Trophoblast cell (in vitro differentiated cells and primary cell): ENCODE results near the gene PRR33.

Source experiments
- DNase-seq, 2 donors: peaks; one replicate each; pipeline ENCODE4 v3.0.0-alpha.2; 2016
- H2AFZ ChIP-seq: 2 replicates; pipeline ENCODE4 v1.6.1; 2013; ENCODE audit warnings: low read length, moderate library complexity, mild to moderate bottlenecking; ENCODE audit not compliant: insufficient read depth, poor library complexity
- H2AK5ac ChIP-seq: 2 replicates; pipeline ENCODE4 v1.6.1; 2013; ENCODE audit warnings: mild to moderate bottlenecking, low read length
- H2BK120ac ChIP-seq: 2 replicates; pipeline ENCODE4 v1.6.1; 2013; ENCODE audit warnings: low read length, mild to moderate bottlenecking, moderate library complexity; ENCODE audit not compliant: insufficient read depth, poor library complexity
- H2BK12ac ChIP-seq: 2 replicates; pipeline ENCODE4 v1.6.1; 2013; ENCODE audit warnings: mild to moderate bottlenecking, low read length, moderate library complexity
- H2BK5ac ChIP-seq: 2 replicates; pipeline ENCODE4 v1.6.1; 2013; ENCODE audit warnings: low read length, low read depth, moderate library complexity, mild to moderate bottlenecking; ENCODE audit not compliant: poor library complexity
- H3K14ac ChIP-seq: 2 replicates; pipeline ENCODE4 v1.6.1; 2013; ENCODE audit warnings: mild to moderate bottlenecking, low read length
- H3K18ac ChIP-seq: 2 replicates; pipeline ENCODE4 v1.6.1; 2013; ENCODE audit warnings: mild to moderate bottlenecking, low read length
- H3K23ac ChIP-seq: 2 replicates; pipeline ENCODE4 v1.6.1; 2013; ENCODE audit warnings: low read length
- H3K27ac ChIP-seq: 2 replicates; pipeline ENCODE4 v1.5.1; 2013; ENCODE audit warnings: low read depth, mild to moderate bottlenecking, inconsistent platforms, low read length, moderate library complexity
- H3K27me3 ChIP-seq: 2 replicates; pipeline ENCODE4 v1.6.1; 2013; ENCODE audit warnings: inconsistent platforms, mild to moderate bottlenecking, low read length, moderate library complexity; ENCODE audit not compliant: insufficient read depth
- H3K36me3 ChIP-seq, 2 experiments: 1 replicate in 1 of 2; 2 replicates in 1 of 2; pipeline ENCODE4 v1.6.1; 2013; ENCODE audit warnings: low read length in 2 of 2, mild to moderate bottlenecking in 2 of 2, moderate library complexity in 1 of 2; ENCODE audit not compliant: insufficient read depth in 2 of 2, control insufficient read depth in 1 of 2
- H3K4ac ChIP-seq: 2 replicates; pipeline ENCODE4 v1.6.1; 2013; ENCODE audit warnings: low read depth, mild to moderate bottlenecking, low read length, moderate library complexity
- H3K4me1 ChIP-seq, 2 experiments: 1 replicate in 1 of 2; 2 replicates in 1 of 2; pipeline ENCODE4 v1.6.1; 2013; ENCODE audit warnings: low read length in 2 of 2, mild to moderate bottlenecking in 2 of 2, moderate library complexity in 1 of 2; ENCODE audit not compliant: insufficient read depth in 2 of 2, control insufficient read depth in 1 of 2
- H3K4me2 ChIP-seq: 2 replicates; pipeline ENCODE4 v1.6.1; 2013; ENCODE audit warnings: inconsistent platforms, mild to moderate bottlenecking, low read length, moderate library complexity
- H3K4me3 ChIP-seq: 2 replicates; pipeline ENCODE4 v1.5.1; 2013; ENCODE audit warnings: mild to moderate bottlenecking, low read depth, low read length, inconsistent platforms
- H3K79me1 ChIP-seq: one replicate; pipeline ENCODE4 v1.6.1; 2013; ENCODE audit warnings: low read length
- H3K79me2 ChIP-seq: 2 replicates; pipeline ENCODE4 v1.6.1; 2013; ENCODE audit warnings: low read length, mild to moderate bottlenecking; ENCODE audit not compliant: control insufficient read depth, insufficient read depth, poor library complexity
- H3K9ac ChIP-seq: 2 replicates; pipeline ENCODE4 v1.6.1; 2013; ENCODE audit warnings: mild to moderate bottlenecking, low read length
- H3K9me3 ChIP-seq: 2 replicates; pipeline ENCODE4 v1.6.1; 2013; ENCODE audit warnings: low read depth, mild to moderate bottlenecking, control low read depth, inconsistent platforms, low read length; ENCODE audit not compliant: insufficient read depth
- H4K12ac ChIP-seq: 2 replicates; pipeline ENCODE4 v1.6.1; 2013; ENCODE audit warnings: low read depth, mild to moderate bottlenecking, low read length, moderate library complexity
- H4K8ac ChIP-seq: 2 replicates; pipeline ENCODE4 v1.6.1; 2013; ENCODE audit warnings: low read depth, mild to moderate bottlenecking, low read length, moderate library complexity
- H4K91ac ChIP-seq: one replicate; pipeline ENCODE4 v1.6.1; 2013; ENCODE audit warnings: low read depth, mild to moderate bottlenecking, low read length, moderate library complexity
- WGBS: extraction: QIAGEN DNeasy Blood & Tissue Kit; methylation state at CpG from one replicate; pipeline ENCODE4 v1.1.7; 2013; ENCODE audit warnings: missing lambda C conversion rate; ENCODE audit not compliant: insufficient read length, insufficient coverage; ENCODE audit errors: extremely low coverage; 5-methylcytosine and 5-hydroxymethylcytosine counted together

The PRR33 gene

DNA sequence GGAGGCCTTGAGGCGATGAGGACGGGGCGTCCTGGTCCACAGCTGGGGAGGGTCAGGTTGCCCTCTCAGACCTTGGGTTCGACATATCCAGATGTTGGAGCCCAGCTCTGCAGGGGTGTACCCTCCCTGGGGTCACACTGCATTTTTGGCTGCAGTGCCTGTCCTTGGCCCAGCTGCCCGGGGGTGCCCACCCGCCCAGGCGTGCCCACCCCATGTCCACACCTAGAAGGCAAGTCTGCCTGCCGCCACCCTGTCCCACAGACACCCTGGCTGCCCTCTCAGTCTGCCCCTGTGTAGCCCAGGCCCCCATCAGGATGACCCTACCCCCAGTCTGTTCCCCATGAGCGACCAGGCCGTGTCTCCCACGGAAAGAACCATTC, 35.8 kb downstream of the PRR33 start:
- Histone ChIP-seq H2BK5ac (no peak overlapping the region), H3K36me3 (no peaks in the 10 kb centered on the region), H3K18ac (no peak overlapping the region), H2BK12ac (no peak overlapping the region), H2BK120ac (no peak overlapping the region), H2AK5ac (peak overlapping the region; percentile 32), H3K79me2 (no peaks in the 10 kb centered on the region), H4K8ac (no peak overlapping the region), H3K27ac (no peak overlapping the region), H3K27me3 (no peaks in the 10 kb centered on the region), H4K91ac (no peak overlapping the region), H3K4me2 (no peak overlapping the region), H3K9me3 (no peaks in the 10 kb centered on the region), H3K23ac (no peak overlapping the region), H3K4ac (no peak overlapping the region), H3K9ac (no peak overlapping the region), H3K79me1 (peaks cover 3% of the 10 kb centered on the region), H3K4me1 (peaks cover 4 to 5% of the 10 kb centered on the region in 2 experiments), H3K4me3 (no peak overlapping the region), H2AFZ (no peak overlapping the region), H3K14ac (no peak overlapping the region), H4K12ac (no peak overlapping the region)
- DNase-seq = no peak
- no CpG with 5 or more reads among the region's 11 CpGs for WGBS

DNA sequence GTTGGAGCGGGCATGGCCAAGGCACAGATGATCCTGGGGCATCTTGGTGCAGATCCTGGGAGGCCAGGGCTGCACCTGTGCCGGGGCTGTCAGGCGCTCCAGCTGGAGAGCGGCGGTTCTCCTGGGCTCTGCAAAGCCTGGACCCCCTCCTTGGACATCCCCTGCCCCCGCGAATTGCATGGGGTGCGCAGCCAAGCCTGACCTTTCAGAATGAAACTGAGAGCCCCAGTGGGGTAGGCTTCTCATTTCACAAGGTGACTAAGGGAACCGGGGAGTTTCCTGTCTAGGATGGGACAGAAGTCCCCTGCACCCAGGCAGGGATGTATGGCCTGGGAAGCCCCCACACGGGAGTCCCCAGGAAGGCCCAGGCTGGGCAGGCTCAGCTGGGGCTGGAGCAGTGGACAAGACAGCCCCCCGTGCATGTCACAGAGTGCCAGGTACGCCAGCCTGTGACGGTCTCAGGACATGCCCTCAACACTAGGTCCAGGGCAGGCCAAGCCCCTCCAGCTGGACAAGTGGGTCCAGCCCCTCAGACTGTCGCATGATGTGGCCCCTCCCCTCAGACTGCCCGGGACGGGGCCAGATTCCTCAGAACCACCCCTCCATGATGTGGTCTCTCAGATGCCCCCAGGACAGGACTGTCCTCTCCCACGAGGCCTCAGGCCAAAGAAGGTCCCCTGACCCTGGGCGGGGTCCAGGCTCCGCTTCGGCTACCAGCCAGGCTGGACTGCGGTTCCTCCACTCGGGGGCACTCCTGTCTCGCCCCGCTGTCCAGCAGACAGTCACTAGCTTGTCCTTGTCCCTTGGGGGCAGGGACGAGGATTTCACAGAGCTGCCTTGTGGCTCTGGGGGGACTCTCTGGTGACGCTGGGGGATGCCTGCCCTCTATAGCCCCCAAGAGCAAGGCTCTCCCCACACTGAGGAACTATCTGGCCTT, 36.5 kb downstream of the PRR33 start:
- no peaks in the 10 kb centered on the region for H3K36me3 ChIP-seq
- H3K4me1 ChIP-seq = peaks cover 7 to 9% of the 10 kb centered on the region in 2 experiments
- WGBS = no CpG with 5 or more reads among the region's 26 CpGs
- no peak overlapping the region for H2BK120ac ChIP-seq
- no peaks in the 10 kb centered on the region for H3K79me2 ChIP-seq
- H3K9ac ChIP-seq = no peak overlapping the region
- no peak overlapping the region for H2BK12ac ChIP-seq
- H3K9me3 ChIP-seq = no peaks in the 10 kb centered on the region
- H3K27me3 ChIP-seq = no peaks in the 10 kb centered on the region
- H3K4ac ChIP-seq = no peak overlapping the region
- H3K14ac ChIP-seq = no peak overlapping the region
- no peak overlapping the region for H3K4me2 ChIP-seq
- H2AK5ac ChIP-seq = peak overlapping the region; percentile 32
- H3K27ac ChIP-seq = no peak overlapping the region
- H2BK5ac ChIP-seq = no peak overlapping the region
- peaks cover 5% of the 10 kb centered on the region for H3K79me1 ChIP-seq
- H3K18ac ChIP-seq = no peak overlapping the region
- H4K12ac ChIP-seq = no peak overlapping the region
- H4K8ac ChIP-seq = no peak overlapping the region
- no peak overlapping the region for H4K91ac ChIP-seq
- DNase-seq = no peak
- H2AFZ ChIP-seq = no peak overlapping the region
- no peak overlapping the region for H3K4me3 ChIP-seq
- no peak overlapping the region for H3K23ac ChIP-seq

DNA sequence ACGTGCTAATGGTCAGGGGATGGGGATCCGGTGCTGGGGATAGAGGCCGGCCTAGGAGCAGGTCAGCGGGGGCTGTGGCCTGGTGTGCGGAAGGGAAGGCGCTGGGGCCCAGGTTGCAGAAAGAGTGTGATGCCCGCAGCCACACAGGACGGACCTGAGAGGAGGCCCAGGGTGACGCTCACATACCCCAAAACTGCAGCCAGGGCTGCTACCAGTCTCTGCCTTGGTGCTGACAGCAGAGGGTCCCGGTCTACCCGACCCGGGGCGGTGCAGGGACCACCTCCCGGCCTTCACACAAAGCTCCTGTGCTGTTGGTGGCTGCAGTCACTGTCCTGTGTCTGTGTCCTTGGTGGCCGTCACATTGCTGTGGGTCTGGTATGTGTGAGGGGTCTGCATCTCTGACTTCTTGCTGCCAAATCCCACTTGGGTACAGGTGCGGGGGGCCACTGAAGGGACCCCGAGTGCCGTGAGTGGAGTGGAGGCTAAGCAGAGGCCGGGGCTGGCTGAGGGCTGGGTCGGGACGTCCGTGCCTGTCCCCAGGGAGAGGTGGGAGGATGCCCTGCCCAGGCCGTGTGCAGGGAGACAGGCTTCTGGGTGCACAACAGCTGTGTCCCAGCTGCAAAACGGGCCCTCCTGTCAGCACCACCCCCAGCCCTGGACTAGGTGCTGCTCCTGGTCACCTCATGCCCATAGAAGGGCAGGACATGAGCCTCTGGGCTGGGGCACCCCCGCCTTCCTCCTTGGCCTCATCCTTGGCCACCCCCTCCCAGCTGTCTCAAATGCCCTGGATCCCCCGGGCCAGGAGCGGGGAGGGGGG, 37.4 kb downstream of the PRR33 start:
- no peaks in the 10 kb centered on the region for H3K79me2 ChIP-seq
- no peak overlapping the region for H4K12ac ChIP-seq
- no peak overlapping the region for H2BK120ac ChIP-seq
- DNase-seq = no peak
- H2AK5ac ChIP-seq = no peak overlapping the region
- no peak overlapping the region for H2AFZ ChIP-seq
- no CpG with 5 or more reads among the region's 27 CpGs for WGBS
- no peak overlapping the region for H3K27ac ChIP-seq
- H3K36me3 ChIP-seq = no peaks in the 10 kb centered on the region
- no peak overlapping the region for H3K18ac ChIP-seq
- H3K14ac ChIP-seq = no peak overlapping the region
- H3K27me3 ChIP-seq = no peaks in the 10 kb centered on the region
- H3K79me1 ChIP-seq = peaks cover 5% of the 10 kb centered on the region
- peaks cover 7 to 10% of the 10 kb centered on the region in 2 experiments for H3K4me1 ChIP-seq
- no peak overlapping the region for H3K4me2 ChIP-seq
- no peak overlapping the region for H2BK12ac ChIP-seq
- H3K9me3 ChIP-seq = no peaks in the 10 kb centered on the region
- no peak overlapping the region for H2BK5ac ChIP-seq
- H3K4me3 ChIP-seq = no peak overlapping the region
- H4K8ac ChIP-seq = no peak overlapping the region
- no peak overlapping the region for H4K91ac ChIP-seq
- no peak overlapping the region for H3K4ac ChIP-seq
- H3K23ac ChIP-seq = no peak overlapping the region
- no peak overlapping the region for H3K9ac ChIP-seq

DNA sequence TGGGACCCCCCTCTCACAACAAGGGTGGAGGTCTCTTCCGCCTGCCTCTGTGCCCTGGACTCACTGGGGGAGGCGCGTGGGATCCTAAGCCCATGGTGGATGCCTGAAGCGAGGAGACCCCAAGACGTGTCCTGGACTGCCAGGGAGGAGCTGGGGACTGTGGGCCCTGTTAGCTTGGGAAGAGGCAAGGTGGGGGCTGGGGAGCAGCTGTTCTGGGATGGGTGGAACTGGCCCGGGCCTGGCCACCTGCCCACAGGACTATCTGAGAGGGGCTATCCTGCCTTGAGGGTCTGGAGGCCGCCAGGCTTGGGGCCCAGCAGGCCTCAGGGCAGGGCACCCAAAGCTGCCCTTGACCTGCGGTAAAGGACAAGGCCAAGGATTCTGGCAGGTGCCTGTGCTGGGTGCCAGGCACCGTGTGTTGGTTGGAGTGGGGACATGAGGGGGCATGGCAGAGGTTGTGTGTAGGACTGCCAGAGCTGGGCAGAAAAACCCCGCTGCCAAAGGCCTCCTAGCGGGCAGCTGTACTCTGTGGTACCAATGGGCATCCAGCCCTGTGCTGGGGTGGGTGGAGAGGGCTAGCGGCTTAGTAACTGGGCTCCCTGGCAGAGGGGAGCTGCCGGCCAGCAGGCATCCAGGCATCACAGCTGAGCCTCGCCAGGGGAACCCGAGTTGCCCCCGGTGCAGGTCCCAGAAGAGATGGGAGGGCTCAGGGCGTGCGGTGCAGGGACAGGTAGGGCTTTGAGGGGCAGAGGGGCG, 38.1 kb downstream of the PRR33 start:
- H3K79me1 ChIP-seq = peaks cover 5% of the 10 kb centered on the region
- H4K12ac ChIP-seq = no peak overlapping the region
- no peak overlapping the region for H2BK120ac ChIP-seq
- no peak overlapping the region for H3K4me3 ChIP-seq
- peaks cover 7 to 10% of the 10 kb centered on the region in 2 experiments for H3K4me1 ChIP-seq
- no peak overlapping the region for H2AFZ ChIP-seq
- no peak overlapping the region for H3K18ac ChIP-seq
- no peaks in the 10 kb centered on the region for H3K27me3 ChIP-seq
- no peak overlapping the region for H3K23ac ChIP-seq
- H3K9me3 ChIP-seq = no peaks in the 10 kb centered on the region
- no peak overlapping the region for H3K4me2 ChIP-seq
- no CpG with 5 or more reads among the region's 19 CpGs for WGBS
- no peaks in the 10 kb centered on the region for H3K79me2 ChIP-seq
- H3K4ac ChIP-seq = no peak overlapping the region
- DNase-seq = no peak
- H3K9ac ChIP-seq = no peak overlapping the region
- no peak overlapping the region for H2BK12ac ChIP-seq
- H3K14ac ChIP-seq = no peak overlapping the region
- no peak overlapping the region for H2AK5ac ChIP-seq
- no peak overlapping the region for H2BK5ac ChIP-seq
- no peak overlapping the region for H4K91ac ChIP-seq
- no peaks in the 10 kb centered on the region for H3K36me3 ChIP-seq
- no peak overlapping the region for H4K8ac ChIP-seq
- H3K27ac ChIP-seq = no peak overlapping the region
